DND-41 (cell line): ENCODE measurements around the gene DIDO1.

Experiments
- ATAC-seq: fragments of 200-7000 bp; cut with Tn5 transposase; 3 replicates; pipeline ENCODE4 v1.9.1; 2021; ENCODE audit warnings: low read depth; ENCODE audit not compliant: insufficient read depth
- DNase-seq: peaks from one replicate; pipeline ENCODE4 v3.0.0-alpha.2; 2020
- H2AFZ ChIP-seq: 2 replicates; pipeline ENCODE4 v1.6.0; 2012; ENCODE audit warnings: low read depth, low read length
- H3K27ac ChIP-seq: 2 replicates; pipeline ENCODE4 v1.5.1; 2012; ENCODE audit warnings: low read length, inconsistent platforms
- H3K27me3 ChIP-seq: fragments of 200-600 bp; sonication (generic); 2 replicates; pipeline ENCODE4 v1.6.0; 2012; ENCODE audit warnings: low read length, mild to moderate bottlenecking, inconsistent platforms; ENCODE audit not compliant: insufficient read depth, poor library complexity
- H3K36me3 ChIP-seq: 2 replicates; pipeline ENCODE4 v1.5.1; 2012; ENCODE audit warnings: low read length, inconsistent platforms; ENCODE audit not compliant: insufficient read depth
- H3K4me1 ChIP-seq: 2 replicates; pipeline ENCODE4 v1.5.1; 2012; ENCODE audit warnings: mild to moderate bottlenecking, low read length; ENCODE audit not compliant: insufficient read depth
- H3K4me2 ChIP-seq: 2 replicates; pipeline ENCODE4 v1.6.0; 2012; ENCODE audit warnings: mild to moderate bottlenecking, moderate library complexity, low read length, inconsistent platforms; ENCODE audit not compliant: insufficient read depth
- H3K4me3 ChIP-seq, 2 experiments: fragments of 200-600 bp in 1 of 2; shearing (Covaris generic) in 1 of 2; 2 replicates each; pipeline ENCODE4 v1.5.1; 2012 to 2016; ENCODE audit warnings: inconsistent platforms in 2 of 2, low read length in 2 of 2, mild to moderate bottlenecking in 2 of 2, low read depth in 1 of 2, moderate library complexity in 1 of 2
- H3K79me2 ChIP-seq: 2 replicates; pipeline ENCODE4 v1.6.0; 2012; ENCODE audit warnings: low read length, inconsistent platforms; ENCODE audit not compliant: insufficient read depth
- H3K9ac ChIP-seq: 2 replicates; pipeline ENCODE4 v1.6.0; 2012; ENCODE audit warnings: low read depth, mild to moderate bottlenecking, inconsistent platforms, low read length, moderate library complexity
- H3K9me3 ChIP-seq: 2 replicates; pipeline ENCODE4 v1.5.1; 2012; ENCODE audit warnings: low read length, moderate library complexity, mild to moderate bottlenecking, inconsistent platforms; ENCODE audit not compliant: insufficient read depth, severe bottlenecking
- H4K20me1 ChIP-seq: 2 replicates; pipeline ENCODE4 v1.6.0; 2012; ENCODE audit warnings: low read length; ENCODE audit not compliant: insufficient read depth
- CTCF ChIP-seq: IDR thresholded peaks from 2 replicates; pipeline ENCODE4 v1.5.1; 2012; ENCODE audit warnings: borderline replicate concordance, low read length, moderate library complexity, mild to moderate bottlenecking; ENCODE audit not compliant: poor library complexity, severe bottlenecking; ENCODE audit errors: extremely low read depth
- EZH2 ChIP-seq: IDR thresholded peaks from 3 replicates; pipeline ENCODE4 v1.6.1; 2012; ENCODE audit warnings: borderline replicate concordance, low read depth, mild to moderate bottlenecking, moderate library complexity, low read length, inconsistent platforms; ENCODE audit not compliant: severe bottlenecking

DIDO1 gene

GRCh38 chr20:62836967-62837490 is 89.3 kb downstream of the DIDO1 start:
- H2AFZ ChIP-seq: no peak overlapping the region
- H3K4me2 ChIP-seq: no peak overlapping the region
- no peak overlapping the region for H3K9ac ChIP-seq
- no peak for TF ChIP-seq EZH2
- TF ChIP-seq CTCF: no peak
- H3K36me3 ChIP-seq: no peaks in the 10 kb centered on the region; the same call in 1 of the 2 replicates
- no peak overlapping the region for H3K27ac ChIP-seq
- no peaks in the 10 kb centered on the region for H4K20me1 ChIP-seq
- H3K4me1 ChIP-seq: peaks cover 11% of the 10 kb centered on the region
- ATAC-seq (no peak), DNase-seq (no peak)
- H3K9me3 ChIP-seq: no peaks in the 10 kb centered on the region
- H3K4me3 ChIP-seq: no peak overlapping the region
- H3K27me3 ChIP-seq: no peaks in the 10 kb centered on the region
- no peaks in the 10 kb centered on the region for H3K79me2 ChIP-seq

- H3K4me1 ChIP-seq: peaks cover 14% of the 10 kb centered on the region
- H3K27me3 ChIP-seq: no peaks in the 10 kb centered on the region
- H3K4me2 ChIP-seq: no peak overlapping the region
- DNase-seq (no peak), ATAC-seq (no peak)
- no peaks in the 10 kb centered on the region for H3K36me3 ChIP-seq
- H3K27ac ChIP-seq: no peak overlapping the region
- no peak overlapping the region for H3K9ac ChIP-seq
- no peak overlapping the region for H3K4me3 ChIP-seq
- no peaks in the 10 kb centered on the region for H3K9me3 ChIP-seq
- H2AFZ ChIP-seq: no peak overlapping the region
- no peaks in the 10 kb centered on the region for H4K20me1 ChIP-seq
- TF ChIP-seq CTCF (no peak), EZH2 (no peak)
- H3K79me2 ChIP-seq: no peaks in the 10 kb centered on the region
Measured at GRCh38 chr20:62835931-62836861, 90.1 kb downstream of the DIDO1 start.

GRCh38 chr20:62834967-62835730 is 91.2 kb downstream of the DIDO1 start:
- Histone ChIP-seq H3K9me3 (no peaks in the 10 kb centered on the region), H4K20me1 (no peaks in the 10 kb centered on the region), H3K4me3 (no peak overlapping the region), H3K4me1 (peaks cover 14% of the 10 kb centered on the region), H3K79me2 (no peaks in the 10 kb centered on the region), H3K9ac (no peak overlapping the region), H3K27ac (no peak overlapping the region), H3K36me3 (no peaks in the 10 kb centered on the region), H3K4me2 (no peak overlapping the region), H3K27me3 (no peaks in the 10 kb centered on the region), H2AFZ (no peak overlapping the region)
- ATAC-seq: no peak
- DNase-seq: no peak
- TF ChIP-seq EZH2 (no peak), CTCF (no peak)
